Stimulated activated naive CD8-positive, alpha-beta T cell treated with anti-CD3 and anti-CD28 coated beads, Interleukin-15, amount 100 ng/mL, for 72 hours (primary cell): Measurements from ENCODE around the gene GNRHR.
A peak's percentile ranks its signal among the peaks of the same experiment; 100 is the strongest.
"Not testable (repeated sequence)": the region's sequence is repeated elsewhere in the genome, so short reads cannot be mapped to it uniquely, and the experiment has no call there.

Source experiments
- ATAC-seq: fragments of 150-1000 bp; cut with Tn5 transposase; 2 replicates; pipeline ENCODE4 v1.10.0; 2021; ENCODE audit warnings: mild to moderate bottlenecking, moderate library complexity
- DNase-seq, 2 donors: peaks; one replicate each; pipeline ENCODE4 v3.0.0; 2021 to 2022
- H3K27ac Mint-ChIP-seq, 2 donors: one replicate each; pipeline ENCODE4 v1.8.0; 2022; ENCODE audit warnings: mild to moderate bottlenecking in 2 of 2, mixed read lengths in 2 of 2, moderate library complexity in 2 of 2
- H3K27me3 Mint-ChIP-seq: one replicate; pipeline ENCODE4 v1.8.0; 2022; ENCODE audit warnings: mixed read lengths
- H3K4me1 Mint-ChIP-seq: one replicate; pipeline ENCODE4 v1.8.0; 2022; ENCODE audit warnings: mild to moderate bottlenecking, mixed read lengths
- H3K4me3 Mint-ChIP-seq, 2 donors: one replicate each; pipeline ENCODE4 v1.8.0; 2022; ENCODE audit warnings: mild to moderate bottlenecking in 2 of 2, mixed read lengths in 2 of 2, moderate library complexity in 1 of 2
- H3K9me3 Mint-ChIP-seq, 2 donors: one replicate each; pipeline ENCODE4 v1.8.0; 2022; ENCODE audit warnings: mixed read lengths in 2 of 2

Gene GNRHR

DNA sequence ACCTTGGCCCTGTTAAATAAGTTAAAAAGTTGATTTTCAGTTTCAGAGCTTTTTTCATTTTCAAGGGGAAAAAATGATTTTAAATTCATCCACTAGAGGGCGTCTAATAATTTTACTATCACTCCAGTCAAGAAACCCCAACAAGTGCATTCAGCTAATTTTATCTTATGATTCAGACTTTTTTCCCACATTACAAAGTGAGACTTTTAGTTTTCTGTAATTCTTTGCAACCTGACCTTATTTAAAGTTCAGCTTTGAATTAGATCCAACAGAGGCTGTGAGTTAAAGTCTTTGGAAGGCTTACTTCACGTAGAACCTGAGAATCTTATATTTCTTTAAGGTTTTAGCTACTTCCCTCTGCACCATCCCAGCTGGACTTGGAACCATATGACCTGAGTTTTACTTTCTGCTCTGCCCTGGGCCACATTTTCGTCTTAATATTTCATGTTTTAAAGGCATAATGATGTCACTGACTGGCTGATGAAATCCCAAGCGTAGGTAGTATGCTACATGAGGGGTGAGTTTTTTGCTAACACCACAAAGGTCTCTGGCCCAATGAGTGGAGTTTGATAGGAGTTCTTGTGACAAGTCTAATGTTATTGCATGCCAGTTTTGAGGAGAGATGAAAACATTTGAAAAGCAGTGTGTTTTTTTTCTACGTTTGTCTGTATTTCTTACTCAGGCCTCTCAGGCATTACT, 7.2 kb downstream of the GNRHR start:
- Mint-ChIP-seq H3K9me3 (no peaks in the 10 kb centered on the region), H3K27me3 (no peaks in the 10 kb centered on the region), H3K4me3 (no peak overlapping the region), H3K27ac (peak overlapping the region; percentile 83 to 89), H3K4me1 (peaks cover 18% of the 10 kb centered on the region)
- ATAC-seq (peak; percentile 42), DNase-seq (peak in 1 of 2 donors; percentile 4)

DNA sequence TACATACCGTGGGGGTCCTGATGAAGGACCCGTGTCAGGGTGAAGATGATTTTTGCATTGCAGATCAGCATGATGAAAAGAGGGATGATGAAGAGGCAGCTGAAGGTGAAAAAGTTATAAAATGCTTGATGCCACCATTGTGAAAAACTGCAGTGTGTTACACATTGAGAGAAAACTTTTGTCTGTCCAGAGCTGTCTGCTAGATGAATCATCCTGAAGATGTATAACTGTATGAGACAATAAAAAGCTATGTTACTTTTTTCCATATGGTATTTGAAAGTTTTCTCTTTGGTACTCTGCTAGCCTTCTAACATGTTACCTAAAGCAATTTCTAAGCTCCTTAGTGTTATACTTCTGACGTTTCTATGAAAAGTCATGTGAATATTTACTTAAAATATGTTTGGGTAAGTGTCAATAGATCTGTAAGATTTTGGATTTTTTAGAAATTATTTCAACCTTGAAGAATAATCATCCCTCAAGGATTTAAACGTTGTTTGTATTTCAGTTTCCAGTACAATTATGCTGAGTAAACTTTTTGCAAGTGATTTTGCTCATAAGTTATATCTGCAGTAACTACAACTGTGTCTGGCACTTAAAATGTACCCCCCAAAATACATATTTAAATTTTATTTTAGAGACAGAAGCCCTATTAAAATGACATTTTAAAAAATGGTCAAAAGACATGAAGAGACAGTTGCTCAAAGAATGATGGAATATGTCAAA, 9.5 kb downstream of the GNRHR start:
- H3K4me3 Mint-ChIP-seq: no peak overlapping the region
- ATAC-seq (no peak), DNase-seq (no peak)
- H3K4me1 Mint-ChIP-seq: peaks cover 18% of the 10 kb centered on the region
- H3K27ac Mint-ChIP-seq: no peak overlapping the region
- no peaks in the 10 kb centered on the region for H3K9me3 Mint-ChIP-seq
- H3K27me3 Mint-ChIP-seq: no peaks in the 10 kb centered on the region

DNA sequence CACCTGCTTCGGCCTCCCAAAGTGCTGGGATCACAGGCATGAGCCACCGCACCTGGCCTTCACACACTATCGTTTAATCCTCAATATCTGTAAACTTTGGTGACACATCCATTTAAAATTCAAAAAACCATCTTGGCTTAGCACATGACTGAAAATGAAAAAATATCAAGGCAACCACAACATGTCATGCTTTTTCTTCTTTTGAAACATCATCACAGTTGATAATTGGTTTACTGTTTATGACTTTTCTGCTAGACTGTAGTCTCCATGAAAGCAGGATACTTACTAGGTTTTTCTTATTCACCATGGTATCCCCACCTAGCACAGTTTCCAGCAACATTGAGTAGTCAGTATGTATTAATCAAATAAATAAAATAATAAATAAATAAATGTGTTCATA, 11.0 kb downstream of the GNRHR start:
- Mint-ChIP-seq H3K27ac (no peak overlapping the region), H3K9me3 (no peaks in the 10 kb centered on the region), H3K4me3 (no peak overlapping the region), H3K27me3 (no peaks in the 10 kb centered on the region), H3K4me1 (peaks cover 18% of the 10 kb centered on the region)
- no peak for DNase-seq
- no peak for ATAC-seq

DNA sequence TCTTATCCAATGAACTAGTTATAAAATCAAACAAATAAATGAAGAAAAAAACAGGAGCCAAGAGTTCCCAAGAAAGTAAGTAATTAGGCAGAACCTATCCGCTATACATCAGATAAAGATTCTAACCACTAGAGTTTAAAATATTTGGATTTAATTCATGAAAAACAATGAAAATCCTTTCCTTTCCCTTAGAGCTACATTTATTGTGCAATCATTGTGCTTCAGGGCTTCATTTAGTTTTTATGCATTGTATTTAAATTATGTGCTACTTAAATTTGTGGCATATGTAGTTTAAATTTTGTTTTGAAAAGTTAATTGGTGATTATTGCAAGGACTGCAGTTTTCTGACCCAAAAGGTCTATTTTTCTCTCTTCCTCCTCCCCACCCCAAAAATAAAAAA, 17.9 kb downstream of the GNRHR start:
- DNase-seq (no peak), ATAC-seq (no peak)
- Mint-ChIP-seq H3K4me1 (no peaks in the 10 kb centered on the region), H3K4me3 (no peak overlapping the region), H3K27ac (no peak overlapping the region), H3K9me3 (no peaks in the 10 kb centered on the region), H3K27me3 (no peaks in the 10 kb centered on the region)

GRCh38 chr4:67735325-67735724, 18.9 kb downstream of the GNRHR start:
- Mint-ChIP-seq H3K27ac (no peak overlapping the region), H3K4me1 (no peaks in the 10 kb centered on the region), H3K9me3 (no peaks in the 10 kb centered on the region), H3K4me3 (no peak overlapping the region), H3K27me3 (no peaks in the 10 kb centered on the region)
- ATAC-seq: no peak
- no peak for DNase-seq

- H3K4me1 Mint-ChIP-seq, H3K27ac Mint-ChIP-seq, ATAC-seq, H3K9me3 Mint-ChIP-seq, H3K4me3 Mint-ChIP-seq, H3K27me3 Mint-ChIP-seq, DNase-seq: not testable (repeated sequence)
Measured at GRCh38 chr4:67730511-67730910, 23.7 kb downstream of the GNRHR start.

- ATAC-seq: no peak
- peaks cover 6% of the 10 kb centered on the region for H3K4me1 Mint-ChIP-seq
- H3K27me3 Mint-ChIP-seq: no peaks in the 10 kb centered on the region
- H3K9me3 Mint-ChIP-seq: peaks cover 9 to 20% of the 10 kb centered on the region in 2 donors
- H3K4me3 Mint-ChIP-seq: no peak overlapping the region
- H3K27ac Mint-ChIP-seq: no peak overlapping the region
- DNase-seq: no peak
Measured at GRCh38 chr4:67727124-67727850, 26.9 kb downstream of the GNRHR start.

GRCh38 chr4:67725981-67726380, 28.2 kb downstream of the GNRHR start:
- no peak for DNase-seq
- H3K27me3 Mint-ChIP-seq: no peaks in the 10 kb centered on the region
- peaks cover 9 to 20% of the 10 kb centered on the region in 2 donors for H3K9me3 Mint-ChIP-seq
- H3K4me3 Mint-ChIP-seq: no peak overlapping the region
- ATAC-seq: no peak
- peak overlapping the region in 1 of 2 donors; percentile 50 for H3K27ac Mint-ChIP-seq
- H3K4me1 Mint-ChIP-seq: peaks cover 6% of the 10 kb centered on the region

DNA sequence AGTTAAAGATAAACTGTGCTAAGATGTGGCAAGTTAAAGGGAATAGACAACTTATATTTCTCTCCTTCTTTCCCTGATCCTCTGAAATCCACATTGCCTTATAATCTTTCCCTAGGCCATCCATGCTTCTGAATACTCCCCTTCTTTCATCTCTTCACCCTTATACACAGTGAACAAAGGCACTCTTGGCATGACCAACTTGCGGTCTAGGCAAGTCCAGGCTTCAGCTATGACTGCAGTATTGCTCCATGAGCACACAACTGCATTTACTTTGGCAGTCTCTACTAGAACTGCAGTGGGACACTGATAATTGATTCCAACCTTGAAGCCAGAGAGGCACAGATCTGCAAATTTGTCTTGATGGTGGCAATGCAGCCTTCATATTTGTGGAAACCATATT, 29.1 kb downstream of the GNRHR start:
- no peak overlapping the region for H3K27ac Mint-ChIP-seq
- H3K4me3 Mint-ChIP-seq: no peak overlapping the region
- H3K4me1 Mint-ChIP-seq: peaks cover 6% of the 10 kb centered on the region
- H3K9me3 Mint-ChIP-seq: peaks cover 9 to 20% of the 10 kb centered on the region in 2 donors
- DNase-seq: no peak
- H3K27me3 Mint-ChIP-seq: no peaks in the 10 kb centered on the region
- no peak for ATAC-seq

GRCh38 chr4:67723949-67724348, 30.2 kb downstream of the GNRHR start:
- DNase-seq (no peak), ATAC-seq (no peak)
- Mint-ChIP-seq H3K9me3 (peaks cover 9 to 20% of the 10 kb centered on the region in 2 donors), H3K4me3 (no peak overlapping the region), H3K4me1 (peaks cover 6% of the 10 kb centered on the region), H3K27me3 (no peaks in the 10 kb centered on the region), H3K27ac (no peak overlapping the region)

DNA sequence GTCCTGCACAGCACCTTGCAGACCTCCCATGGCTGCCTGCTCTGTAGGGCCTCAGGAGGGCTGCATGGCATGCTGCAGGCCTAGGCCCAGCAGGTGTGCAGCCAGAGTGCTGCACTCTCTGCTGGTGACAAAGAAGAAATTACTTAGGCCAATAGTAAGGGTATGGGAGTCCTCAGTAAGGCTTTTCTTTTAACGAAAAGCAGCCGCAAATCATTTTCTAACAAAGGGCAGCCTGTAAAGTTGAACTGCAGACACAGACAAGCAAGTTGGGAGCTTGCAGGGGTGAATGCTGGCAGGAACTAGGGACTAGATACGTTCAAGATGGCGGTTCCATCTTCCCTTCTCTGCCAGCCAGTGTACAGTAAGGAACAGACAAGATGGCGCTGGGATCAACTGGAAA, 30.8 kb downstream of the GNRHR start:
- peaks cover 6% of the 10 kb centered on the region for H3K4me1 Mint-ChIP-seq
- H3K9me3 Mint-ChIP-seq: peaks cover 9 to 20% of the 10 kb centered on the region in 2 donors
- no peaks in the 10 kb centered on the region for H3K27me3 Mint-ChIP-seq
- DNase-seq: no peak
- no peak overlapping the region for H3K27ac Mint-ChIP-seq
- H3K4me3 Mint-ChIP-seq: no peak overlapping the region
- ATAC-seq: no peak

DNA sequence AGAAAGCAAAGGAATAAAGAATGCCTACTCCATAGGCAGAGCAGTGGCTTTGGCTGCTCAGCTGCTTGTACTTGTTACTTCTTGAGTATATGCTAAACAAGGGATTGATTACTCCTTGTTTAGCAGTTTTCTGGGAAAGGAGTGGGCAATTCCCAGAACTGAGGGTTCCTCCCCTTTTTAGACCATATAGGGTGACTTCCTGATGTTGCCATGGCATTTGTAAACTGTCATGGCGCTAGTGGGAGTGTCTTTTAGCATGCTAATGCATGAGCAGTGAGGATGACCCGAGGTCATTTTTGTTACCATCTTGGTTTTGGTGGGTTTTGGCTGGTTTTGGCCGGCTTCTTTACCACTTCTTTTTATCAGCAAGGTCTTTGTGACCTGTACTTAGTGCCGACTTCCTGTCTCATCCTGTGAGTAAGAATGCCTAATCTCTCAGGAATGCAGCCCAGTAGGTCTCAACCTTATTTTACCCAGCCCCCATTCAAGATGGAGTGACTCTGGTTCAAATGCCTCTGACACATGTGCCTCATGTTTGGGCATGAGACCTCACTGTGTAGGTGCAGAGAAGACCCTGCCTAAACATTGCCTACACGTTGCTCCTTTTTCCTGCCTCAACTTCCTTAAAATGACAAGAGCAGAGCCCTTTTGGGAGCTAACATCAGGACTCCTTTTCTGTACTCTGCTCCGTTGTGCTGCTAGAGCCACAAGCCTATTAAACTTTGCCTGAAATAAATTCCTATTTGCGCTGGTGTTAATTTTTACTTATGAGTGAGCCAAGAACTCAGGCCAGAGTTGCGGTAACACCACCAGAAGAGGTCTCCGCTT, 32.2 kb downstream of the GNRHR start:
- no peaks in the 10 kb centered on the region for H3K27me3 Mint-ChIP-seq
- H3K9me3 Mint-ChIP-seq: peaks cover 5 to 13% of the 10 kb centered on the region in 2 donors
- H3K27ac Mint-ChIP-seq: no peak overlapping the region
- no peak for ATAC-seq
- H3K4me1 Mint-ChIP-seq: no peaks in the 10 kb centered on the region
- no peak for DNase-seq
- H3K4me3 Mint-ChIP-seq: no peak overlapping the region

DNA sequence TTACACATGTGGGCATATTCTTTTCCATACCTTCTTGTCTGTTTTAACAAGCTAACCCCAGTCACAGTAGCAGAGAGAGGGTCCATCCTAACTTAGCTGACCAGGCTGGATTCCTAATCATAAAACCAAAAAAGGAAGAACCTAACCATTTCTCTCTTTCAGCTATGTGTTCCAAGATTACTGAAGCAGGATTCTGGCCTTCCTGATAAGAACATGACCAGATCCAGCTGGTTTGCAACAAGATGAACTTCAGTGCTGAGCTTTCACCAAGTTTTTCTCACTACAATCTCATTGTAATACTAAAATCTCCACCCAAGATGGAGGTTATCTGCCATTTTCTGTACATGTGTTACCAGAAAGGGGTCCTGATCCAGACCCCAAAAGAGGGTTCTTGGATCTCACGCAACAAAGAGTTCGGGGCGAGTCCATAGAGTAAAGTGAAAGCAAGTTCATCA, 32.8 kb downstream of the GNRHR start:
- no peaks in the 10 kb centered on the region for H3K27me3 Mint-ChIP-seq
- peaks cover 2% of the 10 kb centered on the region for H3K4me1 Mint-ChIP-seq
- ATAC-seq (no peak), DNase-seq (no peak)
- no peak overlapping the region for H3K4me3 Mint-ChIP-seq
- H3K27ac Mint-ChIP-seq: peak overlapping the region; percentile 48 to 60
- peaks cover 5 to 12% of the 10 kb centered on the region in 2 donors for H3K9me3 Mint-ChIP-seq

GRCh38 chr4:67719953-67720617, 34.1 kb downstream of the GNRHR start:
- Mint-ChIP-seq H3K9me3 (peaks cover 5 to 12% of the 10 kb centered on the region in 2 donors), H3K4me3 (no peak overlapping the region), H3K27me3 (no peaks in the 10 kb centered on the region), H3K4me1 (peaks cover 6% of the 10 kb centered on the region), H3K27ac (no peak overlapping the region)
- ATAC-seq (no peak), DNase-seq (no peak)

DNA sequence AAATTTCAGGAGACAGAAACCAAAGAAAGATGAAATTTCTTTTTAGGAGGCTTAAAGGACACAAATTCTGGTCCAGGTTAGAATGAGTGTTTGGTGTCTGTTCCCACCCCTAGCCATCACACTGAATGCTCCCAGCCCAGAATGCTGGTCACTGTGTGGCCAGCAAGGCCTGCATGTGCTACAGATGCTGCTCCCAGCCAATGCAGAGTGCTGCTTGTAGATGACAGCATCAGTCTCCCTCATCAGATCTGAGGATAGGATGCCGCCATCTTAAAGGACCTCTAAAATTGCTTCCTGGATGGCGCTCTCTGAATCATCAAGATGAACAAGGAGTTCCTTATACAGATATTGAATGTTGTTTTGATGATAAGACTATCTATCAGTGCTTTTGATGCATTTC, 35.3 kb downstream of the GNRHR start:
- ATAC-seq (no peak), DNase-seq (no peak)
- Mint-ChIP-seq H3K4me1 (peaks cover 18% of the 10 kb centered on the region), H3K27ac (no peak overlapping the region), H3K4me3 (no peak overlapping the region), H3K27me3 (no peaks in the 10 kb centered on the region), H3K9me3 (peaks cover 3 to 10% of the 10 kb centered on the region in 2 donors)
